Prostate gland (tissue), 2 donors: ENCODE results near the gene ZNF330. TPM values are rescaled to one million over a fixed set of nuclear protein-coding genes. Genes with fewer than 3 reads are reported as not detected.
"Not testable (repeated sequence)": the region's sequence is repeated elsewhere in the genome, so short reads cannot be mapped to it uniquely, and the experiment has no call there.

ENCODE experiments used
- DNase-seq: peaks from one replicate; pipeline ENCODE4 v3.0.0-alpha.2; 2019; ENCODE audit warnings: low spot score
- H3K27ac ChIP-seq, 2 donors: fragments of 200-600 bp; sonication (generic); 2 replicates each; pipeline ENCODE4 v1.5.1; 2017 to 2019
- H3K27me3 ChIP-seq: fragments of 200-600 bp; sonication (generic); replicated peaks from 2 replicates; pipeline ENCODE4 v1.5.1; 2019; ENCODE audit not compliant: insufficient read depth
- H3K36me3 ChIP-seq, 2 donors: fragments of 200-600 bp; sonication (generic); 1 replicate in 1 of 2; 2 replicates in 1 of 2; pipeline versions ENCODE4 v1.5.1 to v1.8.1; 2017 to 2019
- H3K4me1 ChIP-seq: fragments of 200-600 bp; sonication (generic); replicated peaks from 2 replicates; pipeline ENCODE4 v1.5.1; 2019
- H3K4me3 ChIP-seq, 2 donors: fragments of 200-600 bp; sonication (generic); 2 replicates each; pipeline ENCODE4 v1.5.1; 2017 to 2019
- H3K9me3 ChIP-seq: fragments of 200-600 bp; sonication (generic); 2 replicates; pipeline ENCODE4 v1.5.1; 2017
- POLR2A ChIP-seq: fragments of 450-650 bp; IDR thresholded peaks from one replicate; pipeline ENCODE4 v1.6.1; 2016; ENCODE audit warnings: antibody characterized with exemption, mild to moderate bottlenecking
- POLR2AphosphoS5 ChIP-seq: sonication (generic); formaldehyde crosslinking; IDR thresholded peaks from one replicate; pipeline ENCODE4 v1.6.1; 2017; ENCODE audit warnings: antibody characterized with exemption
- WGBS: methylation state at CpG from one replicate; pipeline ENCODE4 v1.1.5; 2018; 5-methylcytosine and 5-hydroxymethylcytosine counted together
- intact Hi-C: fragments of 100-400 bp; cut with DNase I; formaldehyde crosslinking; loops from one replicate; pipeline ENCODE4 v1.14.2; 2022
- total RNA-seq, 2 donors: library from RNA; depleted of rRNA; stranded (reverse); fragments of >200 nt; gene quantifications; one replicate each; pipeline ENCODE4 v1.1.0, GENCODE V29; 2016
- TF ChIP-seq, protein P1 (sequence below), 4 experiments: fragments of 200-600 bp in 2 of 4; fragments of 450-650 bp in 2 of 4; sonication (generic) in 2 of 4; IDR thresholded peaks; 1 replicate in 3 of 4; 2 replicates in 1 of 4; pipeline ENCODE4 v1.5.1; 2016 to 2019; ENCODE audit warnings: antibody characterized with exemption in 4 of 4, mild to moderate bottlenecking in 2 of 4, moderate library complexity in 2 of 4

ZNF330 gene
- total RNA-seq, 2 donors from 2014 or later = 12.1 to 22.7 TPM

- no peak for DNase-seq
- intact Hi-C loops = no loop called here
- TF ChIP-seq POLR2A = no peak
- TF ChIP-seq, protein P1, sequence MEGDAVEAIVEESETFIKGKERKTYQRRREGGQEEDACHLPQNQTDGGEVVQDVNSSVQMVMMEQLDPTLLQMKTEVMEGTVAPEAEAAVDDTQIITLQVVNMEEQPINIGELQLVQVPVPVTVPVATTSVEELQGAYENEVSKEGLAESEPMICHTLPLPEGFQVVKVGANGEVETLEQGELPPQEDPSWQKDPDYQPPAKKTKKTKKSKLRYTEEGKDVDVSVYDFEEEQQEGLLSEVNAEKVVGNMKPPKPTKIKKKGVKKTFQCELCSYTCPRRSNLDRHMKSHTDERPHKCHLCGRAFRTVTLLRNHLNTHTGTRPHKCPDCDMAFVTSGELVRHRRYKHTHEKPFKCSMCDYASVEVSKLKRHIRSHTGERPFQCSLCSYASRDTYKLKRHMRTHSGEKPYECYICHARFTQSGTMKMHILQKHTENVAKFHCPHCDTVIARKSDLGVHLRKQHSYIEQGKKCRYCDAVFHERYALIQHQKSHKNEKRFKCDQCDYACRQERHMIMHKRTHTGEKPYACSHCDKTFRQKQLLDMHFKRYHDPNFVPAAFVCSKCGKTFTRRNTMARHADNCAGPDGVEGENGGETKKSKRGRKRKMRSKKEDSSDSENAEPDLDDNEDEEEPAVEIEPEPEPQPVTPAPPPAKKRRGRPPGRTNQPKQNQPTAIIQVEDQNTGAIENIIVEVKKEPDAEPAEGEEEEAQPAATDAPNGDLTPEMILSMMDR (IDR thresholded peaks at IDR 0.05) = no peak
- no peak for TF ChIP-seq POLR2AphosphoS5
- 77% methylated on average over 2 of the region's 2 CpGs for WGBS
- Histone ChIP-seq H3K4me3 (no peak overlapping the region), H3K36me3 (no peaks in the 10 kb centered on the region), H3K9me3 (no peaks in the 10 kb centered on the region), H3K27me3 (no peaks in the 10 kb centered on the region), H3K4me1 (no peaks in the 10 kb centered on the region), H3K27ac (no peak overlapping the region)
Measured at GRCh38 chr4:141180991-141181761, 39.5 kb upstream of the ZNF330 start.

- H3K27ac ChIP-seq, H3K36me3 ChIP-seq, intact Hi-C loops, H3K4me1 ChIP-seq, H3K4me3 ChIP-seq, DNase-seq, H3K9me3 ChIP-seq, H3K27me3 ChIP-seq: not testable (repeated sequence)
- WGBS = 69% methylated on average over 2 of the region's 2 CpGs
Measured at GRCh38 chr4:141183491-141183890, 37.2 kb upstream of the ZNF330 start.

DNA sequence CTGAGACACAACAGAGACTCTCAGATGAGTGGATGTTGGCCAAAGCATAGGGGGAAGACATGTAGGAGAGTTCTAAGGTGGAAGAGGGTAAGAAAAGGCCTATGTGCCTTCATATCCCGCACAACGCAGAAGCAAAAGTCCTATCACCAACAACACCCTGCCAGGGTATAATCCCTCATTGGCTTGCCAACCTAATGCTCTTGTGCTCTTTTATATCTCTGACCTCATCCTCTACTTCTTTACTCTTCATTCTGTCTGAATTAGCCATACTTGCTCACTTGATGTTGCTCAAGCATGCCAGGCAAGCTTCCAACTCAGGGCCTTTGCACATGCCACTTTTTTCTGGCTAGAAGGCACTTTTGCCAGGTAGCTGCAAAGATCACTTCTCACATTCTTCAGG lies 28.1 kb upstream of the ZNF330 start:
- H3K27me3 ChIP-seq = no peaks in the 10 kb centered on the region
- H3K9me3 ChIP-seq = no peaks in the 10 kb centered on the region
- no peak overlapping the region for H3K4me3 ChIP-seq
- no peak for TF ChIP-seq POLR2A
- TF ChIP-seq, protein P1 (IDR thresholded peaks at IDR 0.05) = no peak
- no peak for TF ChIP-seq POLR2AphosphoS5
- 94% methylated on average over 2 of the region's 2 CpGs for WGBS
- no peaks in the 10 kb centered on the region for H3K4me1 ChIP-seq
- intact Hi-C loops = no loop called here
- no peak overlapping the region for H3K27ac ChIP-seq
- no peak for DNase-seq
- H3K36me3 ChIP-seq = no peaks in the 10 kb centered on the region

GRCh38 chr4:141193516-141194034 lies 27.1 kb upstream of the ZNF330 start:
- no peak for DNase-seq
- H3K27me3 ChIP-seq = no peaks in the 10 kb centered on the region
- intact Hi-C loops = no loop called here
- no peaks in the 10 kb centered on the region for H3K36me3 ChIP-seq
- H3K27ac ChIP-seq = no peak overlapping the region
- H3K9me3 ChIP-seq = no peaks in the 10 kb centered on the region
- WGBS = 33% methylated on average over 2 of the region's 2 CpGs
- no peak overlapping the region for H3K4me3 ChIP-seq
- TF ChIP-seq, protein P1 (IDR thresholded peaks at IDR 0.05) = no peak
- no peak for TF ChIP-seq POLR2A
- no peak for TF ChIP-seq POLR2AphosphoS5
- no peaks in the 10 kb centered on the region for H3K4me1 ChIP-seq

- no peak overlapping the region for H3K4me3 ChIP-seq
- H3K27me3 ChIP-seq = no peaks in the 10 kb centered on the region
- no peaks in the 10 kb centered on the region for H3K4me1 ChIP-seq
- no peaks in the 10 kb centered on the region for H3K9me3 ChIP-seq
- no peak for DNase-seq
- no peaks in the 10 kb centered on the region for H3K36me3 ChIP-seq
- TF ChIP-seq POLR2A = no peak
- TF ChIP-seq, protein P1 (IDR thresholded peaks at IDR 0.05) = no peak
- TF ChIP-seq POLR2AphosphoS5 = no peak
- WGBS = 64% methylated on average over 2 of the region's 2 CpGs
- no peak overlapping the region for H3K27ac ChIP-seq
- intact Hi-C loops = no loop called here
Measured at GRCh38 chr4:141195095-141195707, 25.5 kb upstream of the ZNF330 start.
